ENCODE results near the gene ACOT9.
"Not testable (repeated sequence)": the region's sequence is repeated elsewhere in the genome, so short reads cannot be mapped to it uniquely, and the experiment has no call there.

DNA sequence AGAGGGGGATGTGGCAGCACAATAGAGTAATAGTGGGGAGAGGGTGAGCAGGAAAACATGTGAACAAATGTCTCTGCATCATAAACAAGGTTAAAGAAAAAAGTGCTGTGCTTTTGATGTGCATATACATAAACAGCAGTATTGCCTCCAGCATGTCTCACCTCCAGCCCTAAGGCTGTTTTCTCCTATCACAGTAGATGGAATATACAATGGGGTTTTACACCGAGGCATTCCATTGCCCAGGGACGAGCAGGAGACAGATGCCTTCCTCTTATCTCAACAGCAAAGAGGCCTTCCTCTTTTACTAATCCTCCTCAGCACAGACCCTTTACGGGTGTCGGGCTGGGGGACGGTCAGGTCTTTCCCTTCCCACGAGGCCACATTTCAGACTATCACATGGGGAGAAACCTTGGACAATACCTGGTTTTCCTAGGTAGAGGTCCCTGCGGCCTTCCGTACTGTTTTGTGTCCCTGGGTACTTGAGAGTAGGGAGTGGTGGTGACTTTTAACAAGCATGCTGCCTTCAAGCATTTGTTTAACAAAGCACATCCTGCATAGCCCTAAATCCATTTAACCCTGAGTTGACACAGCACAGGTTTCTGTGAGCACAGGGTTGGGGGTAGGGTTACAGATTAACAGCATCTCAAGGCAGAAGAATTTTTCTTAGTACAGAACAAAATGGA lies 82.9 kb downstream of the ACOT9 start:
- TF ChIP-seq, protein P1, sequence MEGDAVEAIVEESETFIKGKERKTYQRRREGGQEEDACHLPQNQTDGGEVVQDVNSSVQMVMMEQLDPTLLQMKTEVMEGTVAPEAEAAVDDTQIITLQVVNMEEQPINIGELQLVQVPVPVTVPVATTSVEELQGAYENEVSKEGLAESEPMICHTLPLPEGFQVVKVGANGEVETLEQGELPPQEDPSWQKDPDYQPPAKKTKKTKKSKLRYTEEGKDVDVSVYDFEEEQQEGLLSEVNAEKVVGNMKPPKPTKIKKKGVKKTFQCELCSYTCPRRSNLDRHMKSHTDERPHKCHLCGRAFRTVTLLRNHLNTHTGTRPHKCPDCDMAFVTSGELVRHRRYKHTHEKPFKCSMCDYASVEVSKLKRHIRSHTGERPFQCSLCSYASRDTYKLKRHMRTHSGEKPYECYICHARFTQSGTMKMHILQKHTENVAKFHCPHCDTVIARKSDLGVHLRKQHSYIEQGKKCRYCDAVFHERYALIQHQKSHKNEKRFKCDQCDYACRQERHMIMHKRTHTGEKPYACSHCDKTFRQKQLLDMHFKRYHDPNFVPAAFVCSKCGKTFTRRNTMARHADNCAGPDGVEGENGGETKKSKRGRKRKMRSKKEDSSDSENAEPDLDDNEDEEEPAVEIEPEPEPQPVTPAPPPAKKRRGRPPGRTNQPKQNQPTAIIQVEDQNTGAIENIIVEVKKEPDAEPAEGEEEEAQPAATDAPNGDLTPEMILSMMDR (conservative IDR thresholded peaks at IDR 0.05; ENCODE audit: low read depth, low read length), result not testable (repeated sequence)
- TF ChIP-seq EZH2 (IDR thresholded peaks at IDR 0.05; ENCODE audit: borderline replicate concordance, low read depth, low read length, poor library complexity, severe bottlenecking), result not testable (repeated sequence)
